Nephron (organoid): ENCODE results near the gene MS4A3.
"Not testable (repeated sequence)": the region's sequence is repeated elsewhere in the genome, so short reads cannot be mapped to it uniquely, and the experiment has no call there.

ENCODE experiments used
- H3K27ac Mint-ChIP-seq, 3 experiments: 2 replicates each; pipeline ENCODE4 v1.8.0; 2020; ENCODE audit warnings: mixed read lengths in 3 of 3, mild to moderate bottlenecking in 2 of 3, moderate library complexity in 1 of 3
- H3K27me3 Mint-ChIP-seq: 2 replicates; pipeline ENCODE4 v1.8.0; 2021; ENCODE audit warnings: low read depth, mild to moderate bottlenecking, moderate library complexity, mixed read lengths
- H3K36me3 Mint-ChIP-seq: 2 replicates; pipeline ENCODE4 v1.8.0; 2020; ENCODE audit warnings: low read depth, mixed read lengths
- H3K4me1 Mint-ChIP-seq: 2 replicates; pipeline ENCODE4 v1.8.0; 2020; ENCODE audit warnings: mixed read lengths
- H3K4me3 Mint-ChIP-seq, 3 experiments: 2 replicates each; pipeline ENCODE4 v1.8.0; 2020; ENCODE audit warnings: mild to moderate bottlenecking in 3 of 3, mixed read lengths in 3 of 3, moderate library complexity in 2 of 3
- H3K9me3 Mint-ChIP-seq: 2 replicates; pipeline ENCODE4 v1.8.0; 2020; ENCODE audit warnings: mixed read lengths
- TF ChIP-seq, protein P1 (sequence below), 3 experiments: fragments of 200-600 bp; sonication (generic); IDR thresholded peaks; one replicate each; pipeline ENCODE4 v1.5.0; 2021; ENCODE audit warnings: antibody characterized with exemption in 3 of 3; ENCODE audit not compliant: unreplicated experiment in 3 of 3

Gene MS4A3

DNA sequence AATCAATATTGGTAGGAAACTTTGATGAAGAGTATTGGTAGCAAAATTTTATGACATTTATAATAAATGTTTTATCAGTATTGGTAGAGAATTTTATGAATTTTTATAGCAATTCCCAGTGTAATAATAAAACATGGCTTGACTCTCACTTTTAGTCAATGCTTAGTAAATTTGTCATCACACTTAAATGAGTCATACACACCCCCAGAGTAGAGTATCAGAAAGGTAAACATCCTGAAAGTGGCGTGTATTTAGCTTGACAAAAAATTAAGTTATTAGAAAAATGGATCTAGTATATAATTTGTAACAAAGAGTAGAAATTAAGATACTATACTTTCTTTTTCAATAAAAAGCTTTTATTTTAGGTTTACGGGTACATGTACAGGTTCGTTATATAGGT lies 2.6 kb downstream of the MS4A3 start:
- Mint-ChIP-seq H3K9me3 (no peaks in the 10 kb centered on the region), H3K36me3 (no peaks in the 10 kb centered on the region), H3K27ac (no peak overlapping the region), H3K27me3 (no peaks in the 10 kb centered on the region), H3K4me1 (no peaks in the 10 kb centered on the region), H3K4me3 (no peak overlapping the region)
- TF ChIP-seq, protein P1, sequence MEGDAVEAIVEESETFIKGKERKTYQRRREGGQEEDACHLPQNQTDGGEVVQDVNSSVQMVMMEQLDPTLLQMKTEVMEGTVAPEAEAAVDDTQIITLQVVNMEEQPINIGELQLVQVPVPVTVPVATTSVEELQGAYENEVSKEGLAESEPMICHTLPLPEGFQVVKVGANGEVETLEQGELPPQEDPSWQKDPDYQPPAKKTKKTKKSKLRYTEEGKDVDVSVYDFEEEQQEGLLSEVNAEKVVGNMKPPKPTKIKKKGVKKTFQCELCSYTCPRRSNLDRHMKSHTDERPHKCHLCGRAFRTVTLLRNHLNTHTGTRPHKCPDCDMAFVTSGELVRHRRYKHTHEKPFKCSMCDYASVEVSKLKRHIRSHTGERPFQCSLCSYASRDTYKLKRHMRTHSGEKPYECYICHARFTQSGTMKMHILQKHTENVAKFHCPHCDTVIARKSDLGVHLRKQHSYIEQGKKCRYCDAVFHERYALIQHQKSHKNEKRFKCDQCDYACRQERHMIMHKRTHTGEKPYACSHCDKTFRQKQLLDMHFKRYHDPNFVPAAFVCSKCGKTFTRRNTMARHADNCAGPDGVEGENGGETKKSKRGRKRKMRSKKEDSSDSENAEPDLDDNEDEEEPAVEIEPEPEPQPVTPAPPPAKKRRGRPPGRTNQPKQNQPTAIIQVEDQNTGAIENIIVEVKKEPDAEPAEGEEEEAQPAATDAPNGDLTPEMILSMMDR (IDR thresholded peaks at IDR 0.05; ENCODE audit: unreplicated experiment in 3 of 3) = no peak

DNA sequence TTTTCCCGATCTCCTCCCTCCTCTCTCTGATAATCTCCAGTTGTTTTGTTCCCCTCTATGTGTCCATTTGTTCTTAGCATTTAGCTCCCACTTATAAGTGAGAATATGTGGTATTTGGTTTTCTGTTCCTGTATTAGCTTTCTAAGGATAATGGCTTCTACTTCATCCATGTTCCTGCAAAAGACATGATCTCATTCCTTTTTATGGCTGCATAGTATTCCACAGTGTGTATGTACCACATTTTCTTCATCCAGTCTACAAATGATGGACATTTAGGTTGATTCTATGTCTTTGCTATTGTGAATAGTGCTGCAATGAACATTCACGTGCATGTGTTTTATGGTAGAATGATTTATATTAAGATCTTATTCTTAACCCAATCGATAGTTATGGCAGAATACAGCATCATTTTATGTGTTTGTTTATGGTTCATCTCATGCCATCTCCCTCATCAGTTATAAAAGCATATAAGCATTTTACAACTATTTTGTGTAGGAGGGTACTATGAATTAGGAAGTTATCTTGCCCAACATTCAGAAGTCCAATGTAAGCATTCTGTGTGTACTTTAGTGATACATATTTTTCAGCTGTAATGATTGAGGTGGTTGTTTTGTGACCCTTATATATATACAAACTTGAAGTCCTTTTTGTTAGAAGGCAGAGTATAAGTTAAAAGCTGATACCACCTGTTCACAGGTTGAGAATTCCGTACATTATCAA lies 3.2 kb downstream of the MS4A3 start:
- no peaks in the 10 kb centered on the region for H3K27me3 Mint-ChIP-seq
- H3K9me3 Mint-ChIP-seq = no peaks in the 10 kb centered on the region
- no peaks in the 10 kb centered on the region for H3K4me1 Mint-ChIP-seq

DNA sequence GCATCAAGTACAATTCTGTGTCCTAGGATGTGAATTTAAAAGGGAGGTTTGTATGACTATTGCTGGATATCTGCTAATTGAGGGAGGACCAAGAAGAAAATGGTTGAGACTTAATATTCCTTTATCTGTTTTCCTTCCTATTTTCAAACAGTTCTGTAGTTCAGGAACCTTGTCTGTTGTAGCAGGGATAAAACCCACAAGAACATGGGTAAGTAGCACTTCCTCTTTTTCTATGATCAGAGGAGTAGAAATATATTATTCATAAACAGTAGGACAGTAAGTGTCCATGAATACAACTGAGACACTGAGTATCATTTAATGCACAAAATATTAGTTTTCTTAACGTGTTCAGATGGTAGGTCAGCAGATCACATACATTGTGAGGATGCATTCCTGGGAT lies 7.6 kb downstream of the MS4A3 start:
- Mint-ChIP-seq H3K4me3 (no peak overlapping the region), H3K9me3 (no peaks in the 10 kb centered on the region), H3K27me3 (no peaks in the 10 kb centered on the region), H3K4me1 (no peaks in the 10 kb centered on the region), H3K27ac (no peak overlapping the region), H3K36me3 (no peaks in the 10 kb centered on the region)
- TF ChIP-seq, protein P1 (IDR thresholded peaks at IDR 0.05; ENCODE audit: unreplicated experiment in 3 of 3) = no peak

More for the DNA sequence above, 3.2 kb downstream of the MS4A3 start:
- H3K4me3 Mint-ChIP-seq = no peak overlapping the region
- no peaks in the 10 kb centered on the region for H3K36me3 Mint-ChIP-seq
- H3K27ac Mint-ChIP-seq = no peak overlapping the region
- TF ChIP-seq, protein P1 (IDR thresholded peaks at IDR 0.05; ENCODE audit: unreplicated experiment in 3 of 3) = no peak

DNA sequence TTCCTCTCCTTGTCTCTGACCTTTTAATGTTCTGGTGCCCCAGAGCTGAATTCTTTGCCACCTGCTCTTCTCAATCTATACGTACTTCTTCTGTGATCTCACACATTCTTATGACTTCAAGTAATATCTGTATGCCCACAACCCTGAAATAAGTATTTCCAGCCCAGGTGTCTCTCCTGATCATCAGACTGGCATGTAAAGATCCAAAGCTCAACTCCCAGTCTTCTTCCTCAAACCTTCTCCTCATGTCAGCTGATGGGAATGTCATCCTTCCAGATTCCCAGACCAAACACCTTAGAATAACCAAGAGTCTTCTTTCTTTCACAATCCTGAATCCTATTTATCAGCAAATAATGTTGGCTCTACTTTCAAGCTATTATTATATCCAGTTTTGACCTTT lies 9.3 kb downstream of the MS4A3 start:
- H3K36me3 Mint-ChIP-seq = no peaks in the 10 kb centered on the region
- TF ChIP-seq, protein P1 (IDR thresholded peaks at IDR 0.05; ENCODE audit: unreplicated experiment in 3 of 3) = no peak
- no peaks in the 10 kb centered on the region for H3K27me3 Mint-ChIP-seq
- no peak overlapping the region for H3K27ac Mint-ChIP-seq
- no peaks in the 10 kb centered on the region for H3K4me1 Mint-ChIP-seq
- H3K4me3 Mint-ChIP-seq = no peak overlapping the region
- H3K9me3 Mint-ChIP-seq = no peaks in the 10 kb centered on the region

DNA sequence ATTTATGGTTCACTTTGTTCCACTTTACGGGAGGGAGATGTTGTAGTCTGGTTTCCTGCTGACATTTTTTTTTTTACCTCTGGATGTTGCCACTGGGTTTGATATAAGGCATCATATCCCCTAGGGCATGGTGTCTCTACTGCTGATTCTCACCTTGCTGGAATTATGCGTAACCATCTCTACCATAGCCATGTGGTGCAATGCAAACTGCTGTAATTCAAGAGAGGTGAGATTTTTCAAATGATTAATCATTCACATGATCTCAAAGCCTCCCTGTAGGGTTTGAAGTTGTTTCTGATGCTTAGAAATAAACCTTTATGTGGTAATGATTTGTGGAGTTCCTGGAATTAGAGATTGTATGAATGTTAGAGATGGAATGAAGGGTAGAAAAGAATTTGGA lies 13.0 kb downstream of the MS4A3 start:
- H3K4me1 Mint-ChIP-seq = no peaks in the 10 kb centered on the region
- H3K4me3 Mint-ChIP-seq = no peak overlapping the region
- H3K9me3 Mint-ChIP-seq = no peaks in the 10 kb centered on the region
- H3K27me3 Mint-ChIP-seq = no peaks in the 10 kb centered on the region
- H3K36me3 Mint-ChIP-seq = no peaks in the 10 kb centered on the region
- TF ChIP-seq, protein P1 (IDR thresholded peaks at IDR 0.05; ENCODE audit: unreplicated experiment in 3 of 3) = no peak
- H3K27ac Mint-ChIP-seq = no peak overlapping the region

DNA sequence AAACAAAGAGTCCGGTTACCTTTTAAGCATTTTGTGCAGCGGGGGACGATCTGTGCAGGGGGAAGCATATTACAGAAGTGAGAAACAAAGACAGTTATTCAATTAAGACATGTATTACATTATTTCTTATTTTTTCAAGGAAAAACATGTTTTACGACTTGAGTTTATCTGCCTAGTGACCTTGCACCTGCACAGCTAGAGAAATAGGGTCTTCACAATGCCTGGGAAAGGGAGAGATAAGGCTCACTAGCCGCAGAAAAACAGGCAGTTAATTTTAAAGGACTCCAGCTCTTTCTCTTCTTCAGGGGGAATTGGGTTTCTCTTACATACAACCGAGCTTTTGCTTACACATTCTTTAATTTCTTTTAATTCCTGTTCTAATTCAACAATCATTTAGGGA lies 15.2 kb downstream of the MS4A3 start:
- H3K4me3 Mint-ChIP-seq = not testable (repeated sequence)

More for the DNA sequence above, 15.2 kb downstream of the MS4A3 start:
- H3K36me3 Mint-ChIP-seq, H3K27me3 Mint-ChIP-seq, H3K9me3 Mint-ChIP-seq, H3K27ac Mint-ChIP-seq, H3K4me1 Mint-ChIP-seq: not testable (repeated sequence)
